Immature natural killer cell (primary cell): ENCODE data around the gene ATG2A. TPM values are rescaled to one million over a fixed set of nuclear protein-coding genes. Genes with fewer than 3 reads are reported as not detected.

Source experiments
- DNase-seq, 3 donors: peaks; one replicate each; pipeline ENCODE4 v3.0.0; 2022; ENCODE audit warnings: mixed read lengths in 1 of 3
- H3K27ac Mint-ChIP-seq, 6 donors: one replicate each; pipeline ENCODE4 v1.8.0; 2020; ENCODE audit warnings: mixed read lengths in 6 of 6, mild to moderate bottlenecking in 5 of 6, inconsistent platforms in 4 of 6, moderate library complexity in 3 of 6
- H3K27me3 Mint-ChIP-seq, 3 donors: one replicate each; pipeline ENCODE4 v1.8.0; 2020 to 2021; ENCODE audit warnings: low read depth in 3 of 3, mild to moderate bottlenecking in 3 of 3, mixed read lengths in 3 of 3, moderate library complexity in 3 of 3, inconsistent platforms in 1 of 3
- H3K36me3 Mint-ChIP-seq, 3 donors: one replicate each; pipeline ENCODE4 v1.8.0; 2020; ENCODE audit warnings: mixed read lengths in 3 of 3, inconsistent platforms in 2 of 3, mild to moderate bottlenecking in 2 of 3
- H3K4me1 Mint-ChIP-seq, 2 donors: one replicate each; pipeline ENCODE4 v1.8.0; 2020; ENCODE audit warnings: inconsistent platforms in 2 of 2, mild to moderate bottlenecking in 2 of 2, mixed read lengths in 2 of 2, moderate library complexity in 1 of 2
- H3K4me3 Mint-ChIP-seq, 5 donors: one replicate each; pipeline ENCODE4 v1.8.0; 2020; ENCODE audit warnings: mild to moderate bottlenecking in 5 of 5, mixed read lengths in 5 of 5, inconsistent platforms in 3 of 5, moderate library complexity in 3 of 5
- H3K9me3 Mint-ChIP-seq, 6 donors: one replicate each; pipeline ENCODE4 v1.8.0; 2020; ENCODE audit warnings: mild to moderate bottlenecking in 6 of 6, mixed read lengths in 6 of 6, inconsistent platforms in 4 of 6, moderate library complexity in 3 of 6
- polyA plus RNA-seq, 3 donors: library from polyadenylated mRNA; unstranded; fragments of 300-500 nt; fragmentation: Illumina TruSeq; gene quantifications; one replicate each; pipeline ENCODE4 v1.2.3, GENCODE V29; 2021

Gene ATG2A
- polyA plus RNA-seq, 3 donors from 2014 or later: 3.7 to 10.0 (median 6.7) TPM

DNA sequence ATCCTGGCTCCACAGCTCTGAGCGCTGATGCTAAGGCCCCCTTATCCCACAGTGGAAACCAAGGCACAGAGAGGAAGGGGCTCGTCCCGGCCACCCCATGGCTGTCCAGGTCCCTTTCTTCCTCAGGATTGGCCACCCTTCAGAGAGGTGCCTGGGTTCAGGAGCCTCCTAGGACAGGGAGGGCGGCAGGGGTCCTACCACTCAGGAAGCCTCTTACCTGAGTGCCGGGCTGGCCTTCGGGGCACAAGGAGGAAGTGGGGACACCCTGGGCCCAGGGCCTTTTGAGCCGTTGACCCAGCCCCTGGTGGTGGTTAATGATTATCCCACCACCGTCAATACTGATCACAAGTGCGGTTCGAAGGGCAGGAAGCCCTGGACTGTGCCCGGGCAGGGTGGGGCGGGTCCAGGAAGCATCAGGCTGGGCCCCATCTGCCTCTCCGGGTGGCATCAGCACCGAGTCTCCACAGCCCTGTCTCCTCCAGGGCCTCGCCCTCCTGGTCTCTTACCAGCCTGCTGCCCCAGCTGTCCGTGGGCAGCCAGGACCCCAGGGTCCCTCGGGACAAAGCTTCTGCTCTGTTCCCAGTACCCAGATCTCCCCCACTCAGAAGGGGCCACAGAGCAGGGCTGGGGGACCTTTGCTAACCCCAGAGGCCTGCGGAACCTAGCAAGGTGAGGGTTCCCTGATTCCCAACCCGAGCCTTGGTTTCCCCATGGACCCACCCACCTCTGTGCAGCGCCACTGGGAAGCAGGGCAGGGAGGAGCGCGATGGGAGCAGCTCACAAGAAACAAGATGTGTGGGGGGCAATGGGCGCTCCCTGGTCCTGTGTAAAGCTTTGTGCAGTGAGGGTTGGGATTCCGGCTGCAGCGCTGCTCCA lies 23.6 kb downstream of the ATG2A start:
- Mint-ChIP-seq H3K4me3 (no peak overlapping the region), H3K27me3 (peaks cover 3 to 9% (median 4%) of the 10 kb centered on the region in 3 donors), H3K9me3 (peaks cover 0 to 1% (median 0%) of the 10 kb centered on the region in 6 donors), H3K27ac (no peak overlapping the region), H3K36me3 (no peaks in the 10 kb centered on the region), H3K4me1 (peaks cover 0 to 2% of the 10 kb centered on the region in 2 donors)
- DNase-seq: no peak

DNA sequence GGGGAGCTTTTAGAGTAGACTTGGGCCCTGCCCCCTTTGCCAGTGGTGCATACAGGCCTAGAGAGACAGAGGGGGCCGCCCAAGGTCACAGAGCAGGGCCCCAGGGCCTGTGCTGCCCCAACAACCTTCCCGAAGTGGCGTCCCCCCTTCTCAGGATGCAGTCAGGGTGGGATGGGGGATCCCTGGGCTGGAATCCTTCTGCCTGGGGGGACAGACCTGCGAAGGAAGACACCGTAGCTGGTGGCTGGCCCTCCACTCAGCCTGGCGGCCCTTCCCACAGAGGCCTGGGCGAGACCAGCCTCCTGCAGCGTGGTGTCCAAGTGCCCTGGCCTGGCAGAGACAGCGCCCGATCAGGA lies 24.2 kb downstream of the ATG2A start:
- H3K4me1 Mint-ChIP-seq: peaks cover 6 to 7% of the 10 kb centered on the region in 2 donors
- no peak overlapping the region for H3K27ac Mint-ChIP-seq
- peaks cover 2 to 10% (median 6%) of the 10 kb centered on the region in 3 donors for H3K27me3 Mint-ChIP-seq
- H3K4me3 Mint-ChIP-seq: no peak overlapping the region
- peaks cover 0 to 1% (median 0%) of the 10 kb centered on the region in 6 donors for H3K9me3 Mint-ChIP-seq
- no peaks in the 10 kb centered on the region for H3K36me3 Mint-ChIP-seq
- DNase-seq: no peak

DNA sequence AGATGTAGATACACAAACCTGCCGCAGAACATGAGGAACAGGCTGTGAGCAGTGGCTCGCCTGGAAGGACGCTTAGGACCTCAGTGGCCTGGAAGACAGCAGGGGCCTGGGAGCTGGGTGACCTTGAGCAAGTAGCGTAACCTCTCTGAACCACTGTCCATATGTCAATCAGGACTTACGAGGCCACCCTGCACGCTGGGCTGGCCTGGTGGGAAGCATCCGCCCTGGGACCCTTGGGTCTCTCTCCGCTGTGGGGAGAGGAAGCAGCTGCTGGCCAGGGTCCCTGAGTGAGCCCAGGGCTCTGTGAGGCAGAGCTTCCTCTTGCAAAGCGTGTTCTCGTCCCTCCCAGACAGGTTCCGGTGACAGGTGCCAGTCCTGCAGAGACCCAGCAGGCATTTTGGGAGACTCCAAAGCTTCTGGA lies 24.6 kb downstream of the ATG2A start:
- no peaks in the 10 kb centered on the region for H3K36me3 Mint-ChIP-seq
- DNase-seq: no peak
- no peak overlapping the region for H3K27ac Mint-ChIP-seq
- H3K27me3 Mint-ChIP-seq: peaks cover 2 to 10% (median 5%) of the 10 kb centered on the region in 3 donors
- peaks cover 0 to 1% (median 0%) of the 10 kb centered on the region in 6 donors for H3K9me3 Mint-ChIP-seq
- H3K4me1 Mint-ChIP-seq: peaks cover 10% of the 10 kb centered on the region in 2 donors
- H3K4me3 Mint-ChIP-seq: no peak overlapping the region

DNA sequence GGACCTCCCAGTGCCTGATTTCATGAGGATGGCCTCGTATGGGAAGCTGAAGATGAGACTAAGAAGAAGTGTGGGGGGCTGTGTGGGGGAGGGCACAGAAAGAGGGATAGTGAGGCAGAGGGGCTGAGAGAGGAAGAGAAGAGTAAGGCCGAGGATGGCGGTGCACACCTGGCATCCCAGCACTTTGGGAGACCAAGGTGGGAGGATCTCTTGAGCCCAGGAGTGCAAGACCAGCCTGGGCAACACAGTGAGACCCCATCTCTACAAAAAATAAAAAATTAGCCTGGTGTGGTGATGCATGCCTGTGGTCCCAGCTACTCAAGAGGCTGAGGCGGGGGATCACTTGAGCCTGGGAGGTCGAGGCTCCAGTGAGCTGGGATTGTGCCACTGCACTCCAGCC lies 25.1 kb downstream of the ATG2A start:
- H3K9me3 Mint-ChIP-seq: peaks cover 0 to 1% (median 0%) of the 10 kb centered on the region in 6 donors

DNA sequence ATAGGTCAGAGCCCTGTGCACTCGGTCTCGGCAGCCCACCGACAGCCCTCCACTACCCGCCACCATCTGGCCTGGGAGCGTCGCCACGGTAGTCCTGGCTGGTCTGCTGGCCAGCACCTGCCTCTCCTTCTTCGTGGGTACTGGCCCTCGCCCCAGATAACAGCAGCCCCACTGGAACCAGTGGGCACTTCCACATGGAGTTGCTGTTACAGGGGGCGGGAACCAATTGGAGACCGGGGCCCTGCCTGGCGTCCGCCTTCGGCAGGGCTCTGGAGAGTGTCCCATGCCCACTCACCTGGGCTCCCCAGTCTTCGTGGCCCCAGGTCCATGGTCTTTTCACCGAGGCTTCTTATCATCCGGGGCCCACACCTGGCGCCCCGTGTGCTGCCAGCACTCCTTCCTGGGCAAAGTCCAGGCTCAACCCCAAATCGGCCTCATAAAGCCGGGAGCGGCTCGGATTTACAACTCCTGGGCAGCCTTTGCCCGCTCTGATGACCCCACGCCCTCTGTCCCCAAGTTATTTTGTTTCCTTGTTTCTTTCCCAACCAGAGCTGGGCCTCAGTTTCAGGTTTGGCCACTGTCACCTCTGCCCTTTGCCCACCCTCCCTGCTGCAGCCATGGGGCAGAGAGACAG lies 25.7 kb downstream of the ATG2A start:
- Mint-ChIP-seq H3K4me1 (peaks cover 12 to 13% of the 10 kb centered on the region in 2 donors), H3K36me3 (no peaks in the 10 kb centered on the region), H3K27me3 (peaks cover 2 to 8% (median 2%) of the 10 kb centered on the region in 3 donors), H3K4me3 (no peak overlapping the region), H3K9me3 (peaks cover 0 to 1% (median 0%) of the 10 kb centered on the region in 6 donors), H3K27ac (no peak overlapping the region)
- no peak for DNase-seq

More for the DNA sequence above, 25.1 kb downstream of the ATG2A start:
- H3K27me3 Mint-ChIP-seq: peaks cover 2 to 10% (median 2%) of the 10 kb centered on the region in 3 donors
- no peak overlapping the region for H3K4me3 Mint-ChIP-seq
- peaks cover 12 to 13% of the 10 kb centered on the region in 2 donors for H3K4me1 Mint-ChIP-seq
- DNase-seq: no peak
- H3K27ac Mint-ChIP-seq: no peak overlapping the region
- no peaks in the 10 kb centered on the region for H3K36me3 Mint-ChIP-seq

DNA sequence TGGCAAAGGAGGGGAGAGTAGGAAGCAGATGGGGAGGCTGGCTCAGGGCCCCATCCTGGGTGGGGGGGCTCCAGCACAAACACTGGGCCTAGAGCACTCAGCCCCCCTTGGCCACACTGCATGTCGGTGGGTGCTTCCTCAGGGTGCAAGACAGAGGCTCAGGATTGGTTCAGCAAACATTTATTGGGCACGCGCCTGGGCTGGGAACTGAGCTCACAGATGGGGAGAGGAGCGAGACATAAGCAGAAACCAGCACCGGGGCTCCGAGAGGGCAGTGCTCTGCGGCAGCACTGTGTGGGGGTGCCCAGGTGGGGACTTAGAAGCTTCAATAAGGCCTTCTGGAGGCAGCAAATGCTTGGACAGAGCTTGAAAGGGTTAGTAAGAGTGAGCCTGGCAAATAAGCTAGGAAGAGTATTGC lies 26.5 kb downstream of the ATG2A start:
- Mint-ChIP-seq H3K36me3 (no peaks in the 10 kb centered on the region), H3K9me3 (peaks cover 0 to 1% (median 0%) of the 10 kb centered on the region in 6 donors), H3K4me1 (peaks cover 12 to 13% of the 10 kb centered on the region in 2 donors), H3K27me3 (peaks cover 2 to 5% (median 4%) of the 10 kb centered on the region in 3 donors), H3K27ac (peak overlapping the region in 1 of 6 donors; percentile 49), H3K4me3 (no peak overlapping the region)
- no peak for DNase-seq

DNA sequence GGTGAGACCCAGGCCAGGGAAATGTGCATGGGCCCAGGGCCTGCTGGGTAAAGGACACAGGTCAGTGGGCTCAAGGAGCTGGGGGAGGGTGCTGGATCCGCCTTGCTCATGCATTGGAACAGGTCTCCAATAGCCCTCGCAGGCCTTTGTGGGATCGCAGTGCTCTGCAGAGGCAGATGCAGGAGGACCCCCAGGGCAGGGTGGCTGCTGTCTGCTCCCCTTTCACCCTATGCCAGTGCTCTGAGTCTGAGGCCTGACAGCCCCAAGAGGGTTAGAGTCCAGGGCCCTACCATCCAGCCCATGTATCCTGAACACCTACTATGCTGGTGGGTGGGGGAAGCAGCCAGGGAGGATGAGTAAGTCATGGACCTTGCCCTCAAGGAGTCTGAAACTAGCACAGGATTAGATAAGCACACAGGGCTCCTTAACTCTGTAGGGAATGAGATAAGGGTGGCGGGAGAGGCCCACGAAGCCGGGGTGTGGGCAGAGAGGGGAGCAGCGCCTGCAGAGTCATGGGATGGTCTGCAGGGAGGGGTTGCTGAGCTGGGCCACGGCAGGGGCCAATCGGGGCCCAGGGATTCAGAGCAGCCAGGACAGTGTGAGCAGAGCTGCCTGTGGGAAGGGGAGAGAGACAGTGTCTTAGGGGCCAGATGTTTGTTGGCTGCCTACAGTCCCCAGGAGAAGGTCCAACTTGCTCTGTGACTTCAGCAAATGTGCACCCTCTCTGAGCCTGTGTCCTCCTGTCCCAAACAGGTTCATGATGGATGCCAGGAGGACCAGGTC lies 28.1 kb downstream of the ATG2A start:
- H3K27ac Mint-ChIP-seq: no peak overlapping the region

DNA sequence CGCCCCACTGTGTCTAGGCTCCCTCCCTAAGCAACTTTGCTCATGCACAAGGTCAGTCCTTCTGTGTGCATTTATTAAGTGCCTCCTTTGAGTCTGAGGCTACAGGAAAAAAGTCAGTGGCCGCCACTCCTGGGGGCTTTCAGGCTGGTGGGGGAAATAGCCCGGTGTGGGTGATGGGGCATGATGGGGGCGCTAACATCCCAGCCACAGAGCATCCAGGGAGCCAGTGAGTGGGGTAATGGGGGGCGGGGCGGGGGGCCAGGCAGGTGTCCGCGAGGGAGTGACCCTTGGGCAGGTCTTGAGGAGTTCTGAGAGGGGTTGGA lies 28.6 kb downstream of the ATG2A start:
- Mint-ChIP-seq H3K27ac (peak overlapping the region; percentile 44 to 92 (median 82)), H3K36me3 (no peaks in the 10 kb centered on the region), H3K4me3 (peak overlapping the region; percentile 60 to 91 (median 86)), H3K9me3 (no peaks in the 10 kb centered on the region), H3K27me3 (peaks cover 2 to 6% (median 3%) of the 10 kb centered on the region in 3 donors), H3K4me1 (peaks cover 11 to 13% of the 10 kb centered on the region in 2 donors)
- no peak for DNase-seq

More for the DNA sequence above, 28.1 kb downstream of the ATG2A start:
- Mint-ChIP-seq H3K36me3 (no peaks in the 10 kb centered on the region), H3K4me3 (no peak overlapping the region), H3K27me3 (peaks cover 2 to 6% (median 3%) of the 10 kb centered on the region in 3 donors), H3K9me3 (no peaks in the 10 kb centered on the region), H3K4me1 (peaks cover 11 to 13% of the 10 kb centered on the region in 2 donors)
- DNase-seq: no peak

DNA sequence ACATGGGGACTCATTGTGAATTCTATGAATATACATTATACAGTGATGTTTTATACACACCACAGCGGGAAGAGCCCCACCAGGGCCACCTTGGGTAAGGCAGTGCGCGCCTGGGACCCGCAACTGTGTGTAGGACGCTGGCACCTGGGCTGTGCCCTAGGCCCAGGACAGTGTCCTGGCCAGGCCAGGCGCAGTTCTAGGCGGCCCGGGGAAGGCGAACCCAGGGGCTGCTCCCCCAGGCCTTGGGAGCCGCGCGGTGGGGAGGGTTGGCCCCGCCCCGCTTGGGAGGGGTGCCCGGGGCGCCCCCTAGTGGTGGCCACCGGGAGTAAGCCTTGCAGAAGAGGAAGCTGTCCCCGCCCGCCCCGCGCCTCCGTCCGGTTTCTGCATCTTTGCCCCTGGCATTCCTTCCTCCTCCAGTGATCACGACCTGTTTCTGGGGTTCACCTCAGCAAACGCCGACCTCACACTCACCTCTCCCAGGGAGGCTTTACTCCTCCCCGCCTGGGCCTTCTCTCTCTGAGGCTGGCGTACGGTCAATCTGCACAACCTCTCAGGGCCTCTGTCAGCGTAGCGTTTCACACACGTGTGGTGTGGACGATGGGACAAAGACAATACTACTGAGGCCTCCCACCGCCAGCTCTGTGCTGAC lies 29.1 kb downstream of the ATG2A start:
- Mint-ChIP-seq H3K4me1 (peaks cover 13% of the 10 kb centered on the region in 2 donors), H3K9me3 (no peaks in the 10 kb centered on the region), H3K4me3 (peak overlapping the region; percentile 60 to 91 (median 86)), H3K27me3 (peaks cover 2 to 6% (median 3%) of the 10 kb centered on the region in 3 donors), H3K27ac (peak overlapping the region; percentile 44 to 92 (median 82)), H3K36me3 (no peaks in the 10 kb centered on the region)
- DNase-seq: peak; percentile 82 to 85 (median 84)

DNA sequence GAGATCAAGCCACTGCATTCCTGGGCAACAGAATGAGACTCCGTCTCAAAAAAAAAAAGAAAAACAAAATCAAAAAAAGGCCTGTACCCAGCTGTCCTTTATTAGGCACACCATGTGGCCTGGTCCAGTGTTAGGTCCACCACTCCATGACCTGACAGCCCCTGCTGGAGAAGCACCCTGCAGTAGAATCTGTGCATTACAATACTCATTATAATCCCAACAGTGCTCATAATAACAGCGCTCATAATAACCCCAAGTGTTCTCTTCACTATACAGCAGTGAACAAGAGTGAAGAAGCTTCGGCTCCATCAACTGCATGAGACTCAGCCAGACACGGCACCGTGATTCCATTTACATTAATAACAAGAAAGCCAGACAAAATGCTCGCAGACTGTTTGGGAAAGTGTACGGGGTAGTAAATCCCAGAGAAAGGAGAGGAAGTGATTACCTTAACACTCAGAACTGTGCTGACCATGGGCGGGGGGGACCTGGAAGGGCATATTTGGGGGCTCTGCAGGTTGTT lies 29.7 kb downstream of the ATG2A start:
- DNase-seq: no peak
- H3K4me3 Mint-ChIP-seq: peak overlapping the region; percentile 2 to 67 (median 19)
- H3K27me3 Mint-ChIP-seq: peaks cover 2 to 6% (median 3%) of the 10 kb centered on the region in 3 donors
- no peaks in the 10 kb centered on the region for H3K36me3 Mint-ChIP-seq
- peaks cover 13% of the 10 kb centered on the region in 2 donors for H3K4me1 Mint-ChIP-seq
- H3K27ac Mint-ChIP-seq: peak overlapping the region; percentile 27 to 83 (median 64)
- no peaks in the 10 kb centered on the region for H3K9me3 Mint-ChIP-seq

DNA sequence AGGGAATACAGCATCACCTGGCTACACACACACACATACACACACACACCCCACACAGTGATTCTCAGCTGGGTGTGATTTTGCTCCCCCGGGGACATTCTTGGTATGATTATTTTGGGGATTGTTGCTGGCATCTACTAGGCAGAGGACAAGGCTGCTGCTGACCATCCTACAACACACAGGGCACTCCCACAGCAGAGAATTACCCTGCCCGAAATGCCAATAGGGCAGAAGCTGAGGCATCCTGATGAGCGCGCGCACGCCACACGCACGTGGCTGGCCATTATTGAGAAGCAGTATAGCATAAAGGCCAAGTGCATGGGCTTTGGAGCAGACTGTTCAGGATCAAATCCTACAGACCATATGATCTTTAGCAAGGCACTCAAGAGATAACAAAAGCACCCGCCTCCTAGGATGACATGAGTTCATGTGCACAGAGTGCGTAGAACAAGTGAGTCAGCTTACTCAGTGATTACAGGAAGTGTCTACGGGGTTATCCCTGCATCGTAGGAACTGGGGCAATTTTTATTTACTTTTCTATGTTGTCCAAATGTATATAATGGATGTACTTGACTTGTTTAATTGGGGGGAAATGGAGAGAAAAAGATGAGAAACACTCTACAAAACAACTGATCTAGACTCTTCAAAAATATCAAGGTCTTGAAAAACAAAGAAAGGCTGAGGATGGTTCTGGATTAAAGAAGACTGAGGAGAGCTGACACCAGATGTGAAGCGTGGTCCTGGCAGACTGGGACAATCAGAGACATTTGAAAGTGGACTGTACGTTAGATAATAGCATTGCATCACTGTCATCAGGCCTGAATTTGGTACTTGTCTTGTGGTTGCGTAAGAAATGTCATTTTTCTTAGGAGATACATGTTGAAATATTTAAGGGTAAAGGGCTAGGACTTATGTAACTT lies 31.4 kb downstream of the ATG2A start:
- Mint-ChIP-seq H3K36me3 (no peaks in the 10 kb centered on the region), H3K27ac (peak overlapping the region in 1 of 6 donors; percentile 12), H3K27me3 (peaks cover 2 to 9% (median 5%) of the 10 kb centered on the region in 3 donors), H3K4me1 (peaks cover 23 to 24% of the 10 kb centered on the region in 2 donors), H3K9me3 (no peaks in the 10 kb centered on the region), H3K4me3 (no peak overlapping the region)
- no peak for DNase-seq

DNA sequence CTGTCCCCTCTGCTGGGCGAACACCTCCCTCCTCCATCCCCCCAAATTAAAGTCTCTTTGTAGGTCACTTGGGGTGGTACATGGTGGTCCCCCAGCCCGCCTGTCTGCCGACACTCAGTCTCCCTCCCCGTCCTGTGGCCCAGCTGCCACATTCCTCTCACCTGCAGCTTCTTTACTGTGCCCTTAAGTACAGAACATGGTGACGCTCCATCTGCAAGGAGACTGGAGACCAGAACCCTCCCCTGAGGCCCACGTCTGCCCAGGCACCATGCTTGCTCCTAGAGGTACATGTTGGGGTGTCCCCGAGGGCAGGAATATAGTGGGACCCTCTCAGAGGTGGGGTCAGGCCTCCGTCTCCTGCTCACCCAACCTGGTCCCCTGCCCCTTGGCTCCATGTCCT lies 33.0 kb downstream of the ATG2A start:
- Mint-ChIP-seq H3K4me1 (peaks cover 39 to 40% of the 10 kb centered on the region in 2 donors), H3K4me3 (no peak overlapping the region), H3K27me3 (peaks cover 6 to 13% (median 10%) of the 10 kb centered on the region in 3 donors), H3K27ac (peak overlapping the region in 2 of 6 donors; percentile 25 to 45), H3K9me3 (no peaks in the 10 kb centered on the region), H3K36me3 (no peaks in the 10 kb centered on the region)
- no peak for DNase-seq
